A549 (cell line): ENCODE data around the gene SLC25A19.

Experiments
- BHLHE40 ChIP-seq: IDR thresholded peaks from 2 replicates; pipeline ENCODE4 v1.6.1; 2012; ENCODE audit warnings: low read depth, low read length, inconsistent platforms
- CHD2 ChIP-seq: fragments of 150-350 bp; IDR thresholded peaks from 2 replicates; pipeline ENCODE4 v1.6.1; 2014; ENCODE audit warnings: low read length; ENCODE audit not compliant: partially characterized antibody
- MAZ ChIP-seq: fragments of 150-350 bp; IDR thresholded peaks from 2 replicates; pipeline ENCODE4 v1.6.1; 2014; ENCODE audit warnings: antibody characterized with exemption, low read depth, low read length, borderline replicate concordance
- REST ChIP-seq: fragments of 200-600 bp; sonication (generic); IDR thresholded peaks from 2 replicates; pipeline ENCODE4 v1.6.1; 2016; ENCODE audit warnings: antibody characterized with exemption, mild to moderate bottlenecking, moderate library complexity

GRCh38 chr17:75245011-75245410, 44.2 kb downstream of the SLC25A19 start:
- TF ChIP-seq REST (no peak), CHD2 (no peak), MAZ (no peak), BHLHE40 (no peak)
